Thoracic aorta (tissue), 2 donors: ENCODE measurements around the gene KSR1. TPM values are rescaled to one million over a fixed set of nuclear protein-coding genes. Genes with fewer than 3 reads are reported as not detected.

Source experiments
- ATAC-seq: fragments of 150-250 bp; one replicate; pipeline ENCODE4 v1.8.0; 2017; ENCODE audit warnings: low read depth; ENCODE audit not compliant: insufficient number of reproducible peaks, low FRiP score
- DNase-seq: peaks from one replicate; pipeline ENCODE4 v3.0.0-alpha.2; 2020; ENCODE audit warnings: low spot score
- H3K27ac ChIP-seq, 2 donors: fragments of 200-600 bp; sonication (generic); 1 replicate in 1 of 2; 2 replicates in 1 of 2; pipeline ENCODE4 v1.5.1; 2016; ENCODE audit warnings: mild to moderate bottlenecking in 2 of 2, moderate library complexity in 2 of 2
- H3K27me3 ChIP-seq: fragments of 200-600 bp; sonication (generic); replicated peaks from 2 replicates; pipeline ENCODE4 v1.6.0; 2016; ENCODE audit warnings: mild to moderate bottlenecking; ENCODE audit not compliant: insufficient read depth
- H3K36me3 ChIP-seq: fragments of 200-600 bp; sonication (generic); one replicate; pipeline ENCODE4 v1.5.1; 2016
- H3K4me1 ChIP-seq, 2 donors: fragments of 200-600 bp; sonication (generic); 1 replicate in 1 of 2; 2 replicates in 1 of 2; pipeline versions ENCODE4 v1.5.1 to v1.6.0; 2016; ENCODE audit warnings: low read depth in 2 of 2, mild to moderate bottlenecking in 1 of 2; ENCODE audit not compliant: control insufficient read depth in 1 of 2
- H3K4me3 ChIP-seq: fragments of 200-600 bp; sonication (generic); 2 replicates; pipeline ENCODE4 v1.5.1; 2016; ENCODE audit warnings: mild to moderate bottlenecking
- H3K9me3 ChIP-seq: fragments of 200-600 bp; sonication (generic); 2 replicates; pipeline ENCODE4 v1.5.1; 2016
- total RNA-seq, 2 donors: library from RNA; depleted of rRNA; stranded (reverse); fragments of >200 nt; gene quantifications; one replicate each; pipeline versions ENCODE4 v1.1.0 to v1.2.3, GENCODE V29; 2016
- TF ChIP-seq, protein P1 (sequence below): fragments of 200-600 bp; sonication (generic); IDR thresholded peaks from one replicate; pipeline ENCODE4 v1.5.1; 2019; ENCODE audit warnings: antibody characterized with exemption

Gene KSR1
- total RNA-seq, 2 donors from 2014 or later, result 17.6 to 46.0 TPM

DNA sequence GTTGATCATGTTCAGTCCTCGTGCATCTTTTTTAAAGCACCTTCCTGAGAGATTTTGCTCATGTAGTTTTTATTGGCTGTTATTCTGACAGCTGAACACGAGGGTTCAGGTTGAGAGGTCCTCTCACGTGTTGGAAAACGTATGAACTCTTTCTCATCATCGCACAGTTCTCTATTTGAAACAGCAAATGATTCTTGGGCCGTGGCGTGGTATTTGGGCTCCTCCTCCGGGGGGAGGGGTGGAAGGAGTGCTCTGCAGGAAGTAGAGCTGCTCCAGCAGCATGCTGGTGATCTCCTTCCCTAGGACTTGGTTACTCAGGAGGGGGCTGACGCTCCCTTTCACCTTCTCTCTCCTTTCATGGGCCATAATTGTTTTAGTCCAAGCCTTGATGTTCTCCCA lies 70.4 kb downstream of the KSR1 start:
- Histone ChIP-seq H3K36me3 (no peaks in the 10 kb centered on the region), H3K27me3 (no peaks in the 10 kb centered on the region), H3K27ac (no peak overlapping the region), H3K4me3 (no peak overlapping the region), H3K9me3 (no peaks in the 10 kb centered on the region), H3K4me1 (peaks cover 12 to 31% of the 10 kb centered on the region in 2 donors)
- DNase-seq (no peak), ATAC-seq (no peak)
- TF ChIP-seq, protein P1, sequence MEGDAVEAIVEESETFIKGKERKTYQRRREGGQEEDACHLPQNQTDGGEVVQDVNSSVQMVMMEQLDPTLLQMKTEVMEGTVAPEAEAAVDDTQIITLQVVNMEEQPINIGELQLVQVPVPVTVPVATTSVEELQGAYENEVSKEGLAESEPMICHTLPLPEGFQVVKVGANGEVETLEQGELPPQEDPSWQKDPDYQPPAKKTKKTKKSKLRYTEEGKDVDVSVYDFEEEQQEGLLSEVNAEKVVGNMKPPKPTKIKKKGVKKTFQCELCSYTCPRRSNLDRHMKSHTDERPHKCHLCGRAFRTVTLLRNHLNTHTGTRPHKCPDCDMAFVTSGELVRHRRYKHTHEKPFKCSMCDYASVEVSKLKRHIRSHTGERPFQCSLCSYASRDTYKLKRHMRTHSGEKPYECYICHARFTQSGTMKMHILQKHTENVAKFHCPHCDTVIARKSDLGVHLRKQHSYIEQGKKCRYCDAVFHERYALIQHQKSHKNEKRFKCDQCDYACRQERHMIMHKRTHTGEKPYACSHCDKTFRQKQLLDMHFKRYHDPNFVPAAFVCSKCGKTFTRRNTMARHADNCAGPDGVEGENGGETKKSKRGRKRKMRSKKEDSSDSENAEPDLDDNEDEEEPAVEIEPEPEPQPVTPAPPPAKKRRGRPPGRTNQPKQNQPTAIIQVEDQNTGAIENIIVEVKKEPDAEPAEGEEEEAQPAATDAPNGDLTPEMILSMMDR, result no peak

- TF ChIP-seq, protein P1, result no peak
- H3K4me1 ChIP-seq, result peaks cover 17 to 43% of the 10 kb centered on the region in 2 donors
- no peaks in the 10 kb centered on the region for H3K9me3 ChIP-seq
- DNase-seq (no peak), ATAC-seq (no peak)
- no peaks in the 10 kb centered on the region for H3K36me3 ChIP-seq
- no peak overlapping the region for H3K27ac ChIP-seq
- H3K4me3 ChIP-seq, result no peak overlapping the region
- no peaks in the 10 kb centered on the region for H3K27me3 ChIP-seq
Measured at GRCh38 chr17:27529230-27529796, 73.1 kb downstream of the KSR1 start.

DNA sequence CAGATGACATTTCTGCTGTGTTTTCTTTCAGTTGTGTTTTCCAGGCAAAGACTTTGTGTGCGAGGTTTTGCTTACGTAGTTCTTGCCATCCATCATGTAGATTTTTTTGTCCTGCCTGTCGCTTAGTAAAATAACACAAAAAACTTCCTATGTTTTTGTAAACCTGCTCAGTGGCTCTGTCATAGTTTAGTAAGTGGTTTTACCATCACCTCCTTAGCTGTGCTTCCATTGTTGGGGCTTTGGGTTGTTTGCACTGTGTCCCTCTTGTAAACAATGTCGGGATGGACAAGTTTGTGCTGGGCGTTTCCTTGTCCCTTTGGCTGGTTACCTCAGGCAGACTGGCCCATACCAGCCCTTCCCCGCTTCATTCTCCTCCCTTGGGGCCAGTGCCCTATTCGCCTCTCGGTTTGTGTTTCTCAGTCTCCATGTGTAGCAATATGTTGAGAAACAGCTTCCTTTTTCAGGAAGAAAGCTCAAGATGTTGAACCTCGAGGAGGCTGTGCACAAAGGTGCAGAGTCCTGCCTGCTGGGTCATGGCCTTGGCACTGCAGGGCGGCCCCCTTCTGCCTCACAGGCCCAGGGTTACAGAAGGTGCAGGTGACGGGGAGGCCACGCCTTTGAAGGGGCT lies 74.6 kb downstream of the KSR1 start:
- H3K4me3 ChIP-seq, result no peak overlapping the region
- H3K27me3 ChIP-seq, result no peaks in the 10 kb centered on the region
- peak overlapping the region; percentile 31 to 34 for H3K27ac ChIP-seq
- ATAC-seq (peak; percentile 67), DNase-seq (no peak)
- H3K36me3 ChIP-seq, result no peaks in the 10 kb centered on the region
- TF ChIP-seq, protein P1, result no peak
- no peaks in the 10 kb centered on the region for H3K9me3 ChIP-seq
- H3K4me1 ChIP-seq, result peaks cover 19 to 47% of the 10 kb centered on the region in 2 donors

DNA sequence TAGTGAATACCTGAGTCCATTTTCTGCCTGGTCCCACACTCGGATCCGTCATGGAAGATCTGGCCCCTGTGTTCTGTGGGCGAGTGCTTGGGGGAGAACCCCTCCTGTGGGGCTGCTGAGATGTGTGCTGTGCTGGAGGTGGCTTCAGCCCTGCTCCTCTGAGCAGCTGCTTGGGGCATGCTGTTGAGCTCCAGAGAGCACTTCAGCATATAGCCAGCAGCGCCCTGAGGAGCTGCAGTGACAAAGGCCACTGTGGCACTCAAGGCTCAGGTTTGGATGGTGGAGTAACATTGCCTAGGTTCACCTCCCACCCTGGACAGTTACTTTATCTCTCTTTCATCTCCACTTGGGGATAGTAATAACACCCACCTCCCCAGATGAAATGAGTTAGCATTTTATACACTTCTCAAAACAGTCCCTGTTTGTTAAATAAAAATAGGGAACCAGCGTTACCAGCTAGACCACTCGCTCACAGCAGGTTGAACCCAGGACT lies 75.3 kb downstream of the KSR1 start:
- ATAC-seq, result no peak

More for the DNA sequence above, 75.3 kb downstream of the KSR1 start:
- no peak for DNase-seq
- H3K36me3 ChIP-seq, result no peaks in the 10 kb centered on the region
- H3K27ac ChIP-seq, result peak overlapping the region; percentile 31 to 34
- H3K27me3 ChIP-seq, result no peaks in the 10 kb centered on the region
- no peaks in the 10 kb centered on the region for H3K9me3 ChIP-seq
- TF ChIP-seq, protein P1, result no peak
- H3K4me3 ChIP-seq, result no peak overlapping the region
- peaks cover 19 to 47% of the 10 kb centered on the region in 2 donors for H3K4me1 ChIP-seq
